ENCODE results near the gene TOP2B.

Gene TOP2B

GRCh38 chr3:25594007-25594502 is 70.7 kb downstream of the TOP2B start:
- POLR2A ChIA-PET (ENCODE audit: low non-redundant PET), result no interaction called here
- DNase-seq (ENCODE audit: low spot score), result peak; percentile 5
- H3K27ac ChIP-seq, result no peak overlapping the region
- TF ChIP-seq CTCF (conservative IDR thresholded peaks at IDR 0.05; ENCODE audit: low read depth), result peak; percentile 74
- CTCF ChIA-PET, result interaction anchor here (0.6 to 0.7 kb wide), 2 partner anchors 255 to 726 kb away, joined by 3 read pairs; no protein-coding TSS in a partner anchor

DNA sequence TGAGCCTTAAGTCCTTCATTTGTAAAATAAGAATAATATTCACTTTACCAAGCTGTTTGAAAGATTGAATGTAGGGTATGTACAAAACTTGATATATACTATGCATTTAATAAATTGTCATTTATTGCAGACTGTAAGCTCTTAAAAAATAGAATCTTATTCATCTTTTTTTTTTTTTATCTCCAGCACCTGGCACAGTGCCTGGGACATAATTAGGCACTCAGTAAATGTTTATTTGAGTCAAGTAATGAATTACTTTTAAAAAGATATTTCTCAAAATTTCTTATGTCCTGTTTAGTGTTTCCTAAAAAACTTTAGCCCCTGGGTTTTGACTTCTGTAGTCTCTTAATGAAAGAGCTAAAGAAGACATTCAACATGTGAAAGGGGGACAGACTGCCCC is 71.7 kb downstream of the TOP2B start:
- no peak for TF ChIP-seq CTCF (conservative IDR thresholded peaks at IDR 0.05; ENCODE audit: low read depth)
- H3K27ac ChIP-seq, result no peak overlapping the region
- POLR2A ChIA-PET (ENCODE audit: low non-redundant PET), result no interaction called here
- CTCF ChIA-PET, result interaction anchor here (0.7 kb wide), 2 partner anchors 68 to 448 kb away, joined by 3 to 7 read pairs; no protein-coding TSS in a partner anchor
- no peak for DNase-seq (ENCODE audit: low spot score)

- ChIA-PET CTCF (interaction anchor here (0.7 kb wide), 1 partner anchor 447 kb away, joined by 7 read pairs; no protein-coding TSS in a partner anchor), POLR2A (ENCODE audit: low non-redundant PET) (no interaction called here)
- no peak overlapping the region for H3K27ac ChIP-seq
- DNase-seq (ENCODE audit: low spot score), result peak; percentile 20
- TF ChIP-seq CTCF (conservative IDR thresholded peaks at IDR 0.05; ENCODE audit: low read depth), result no peak
These were observed 72.2 kb downstream of the TOP2B start for GRCh38 chr3:25592510-25592968.

DNA sequence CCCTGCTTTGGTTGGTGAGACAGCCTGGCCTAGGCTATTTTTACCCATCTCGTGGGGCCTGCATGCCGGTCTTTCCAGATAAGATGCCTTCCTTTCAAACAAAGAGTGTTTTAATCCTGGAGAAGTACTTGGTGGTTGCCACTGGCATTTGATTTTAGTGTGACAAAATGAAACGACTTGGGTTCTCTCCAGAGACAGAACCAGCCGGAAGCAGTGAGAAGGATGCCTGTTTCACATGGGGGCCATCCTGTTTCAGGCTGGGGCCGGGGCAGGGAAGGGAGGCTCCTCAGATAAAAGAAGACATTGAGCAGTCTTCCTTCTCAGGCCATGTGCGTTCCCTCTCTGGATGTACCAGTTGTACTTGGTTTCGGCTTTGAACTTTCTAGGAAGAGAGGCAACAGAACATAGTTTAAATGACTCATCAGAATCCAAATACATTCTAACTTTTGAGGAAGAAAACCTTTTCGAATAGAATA is 74.9 kb downstream of the TOP2B start:
- CTCF ChIA-PET, result no interaction called here
- TF ChIP-seq CTCF (conservative IDR thresholded peaks at IDR 0.05; ENCODE audit: low read depth), result no peak
- POLR2A ChIA-PET (ENCODE audit: low non-redundant PET), result no interaction called here
- DNase-seq (ENCODE audit: low spot score), result no peak
- H3K27ac ChIP-seq, result no peak overlapping the region

DNA sequence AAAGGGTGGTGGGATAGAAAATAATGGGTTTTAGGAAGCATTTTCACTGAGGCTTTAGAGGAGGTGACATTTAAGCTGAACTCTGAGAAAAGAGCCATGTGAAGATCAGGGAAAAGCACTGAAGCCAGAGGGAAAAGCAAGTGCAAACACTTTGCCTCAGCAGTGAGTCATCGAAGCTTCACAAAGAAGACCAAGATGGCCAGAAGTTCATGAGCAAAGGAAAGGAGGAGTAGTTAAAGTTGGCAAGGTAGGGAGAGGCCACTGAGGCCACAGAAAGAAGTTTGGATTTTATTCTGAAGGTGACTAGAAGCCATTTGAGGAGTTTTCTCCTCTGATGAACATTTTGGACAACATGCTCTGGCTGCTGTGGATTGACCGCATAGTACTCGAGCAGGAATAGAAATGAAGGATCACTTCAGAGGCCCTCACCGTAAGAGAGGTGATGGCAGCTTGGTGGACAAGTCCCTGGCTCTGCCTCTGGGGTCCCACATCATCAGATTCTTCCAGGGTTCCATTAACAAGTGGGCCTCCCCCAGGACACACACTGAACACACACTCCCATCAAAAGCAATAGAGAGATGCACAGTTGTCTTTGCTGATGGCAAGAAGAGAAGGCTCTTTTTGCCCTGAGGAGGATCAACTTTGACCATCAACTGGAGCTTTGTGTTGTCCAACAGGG is 75.5 kb downstream of the TOP2B start:
- ChIA-PET POLR2A (ENCODE audit: low non-redundant PET) (no interaction called here), CTCF (no interaction called here)
- no peak for TF ChIP-seq CTCF (conservative IDR thresholded peaks at IDR 0.05; ENCODE audit: low read depth)
- H3K27ac ChIP-seq, result no peak overlapping the region
- DNase-seq (ENCODE audit: low spot score), result no peak

- POLR2A ChIA-PET (ENCODE audit: low non-redundant PET), result no interaction called here
- H3K27ac ChIP-seq, result no peak overlapping the region
- CTCF ChIA-PET, result no interaction called here
- TF ChIP-seq CTCF (conservative IDR thresholded peaks at IDR 0.05; ENCODE audit: low read depth), result no peak
- no peak for DNase-seq (ENCODE audit: low spot score)
These were observed 76.1 kb downstream of the TOP2B start for GRCh38 chr3:25588441-25589103.
